Parathyroid adenoma (tissue), 2 donors: ENCODE results near the gene IFNGR1.

Experiments used
- H2AFZ ChIP-seq: fragments of 300-600 bp; sonication (generic); one replicate; pipeline ENCODE4 v1.7.0; 2017; ENCODE audit warnings: antibody characterized with exemption, mild to moderate bottlenecking
- H3K27ac ChIP-seq: fragments of 300-600 bp; sonication (generic); one replicate; pipeline ENCODE4 v1.7.0; 2017
- H3K27me3 ChIP-seq: fragments of 300-600 bp; sonication (generic); one replicate; pipeline ENCODE4 v1.7.0; 2017; ENCODE audit warnings: low read length; ENCODE audit not compliant: control insufficient read depth, insufficient read depth
- H3K36me3 ChIP-seq: fragments of 300-600 bp; sonication (generic); one replicate; pipeline ENCODE4 v1.7.0; 2017; ENCODE audit warnings: low read length; ENCODE audit not compliant: control insufficient read depth, insufficient read depth
- H3K4me1 ChIP-seq: fragments of 300-600 bp; sonication (generic); one replicate; pipeline ENCODE4 v1.7.0; 2017; ENCODE audit warnings: control low read depth
- H3K4me2 ChIP-seq: fragments of 300-600 bp; sonication (generic); one replicate; pipeline ENCODE4 v1.7.0; 2017; ENCODE audit warnings: low read length
- H3K4me3 ChIP-seq: fragments of 300-600 bp; sonication (generic); one replicate; pipeline ENCODE4 v1.7.0; 2017; ENCODE audit warnings: low read depth, low read length
- H3K79me2 ChIP-seq: fragments of 300-600 bp; sonication (generic); one replicate; pipeline ENCODE4 v1.7.0; 2017; ENCODE audit warnings: control low read depth
- H3K9ac ChIP-seq: fragments of 300-600 bp; sonication (generic); one replicate; pipeline ENCODE4 v1.7.0; 2017; ENCODE audit warnings: mild to moderate bottlenecking
- H3K9me3 ChIP-seq: fragments of 300-600 bp; sonication (generic); one replicate; pipeline ENCODE4 v1.7.0; 2017; ENCODE audit warnings: low read length; ENCODE audit not compliant: control insufficient read depth
- TF ChIP-seq, protein P1 (sequence below): fragments of 300-600 bp; sonication (generic); IDR thresholded peaks from one replicate; pipeline ENCODE4 v1.7.0; 2017; ENCODE audit warnings: antibody characterized with exemption, mild to moderate bottlenecking
- donor health status: primary hyperparathyroidism.

The IFNGR1 gene

DNA sequence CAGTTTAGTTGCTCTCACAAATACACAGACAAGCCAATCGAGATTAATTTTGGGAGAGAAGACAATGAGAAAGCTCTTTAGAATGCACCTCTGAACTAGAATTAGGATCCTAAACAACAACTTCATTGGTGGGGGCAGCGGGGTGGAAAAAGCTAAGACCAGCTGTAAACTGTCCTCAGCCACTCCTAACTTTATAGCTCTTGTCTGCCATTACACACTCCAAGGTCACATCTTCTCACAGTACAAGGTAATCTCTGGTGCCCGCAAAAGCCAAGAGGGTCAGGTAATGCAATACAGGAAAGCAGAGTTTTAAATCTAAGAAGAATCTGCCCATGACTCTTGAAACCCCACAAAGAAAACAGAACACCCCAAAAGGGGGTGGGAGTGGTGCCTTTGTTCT lies 27.9 kb downstream of the IFNGR1 start:
- Histone ChIP-seq H3K27ac (no peak overlapping the region), H3K4me3 (no peak overlapping the region)

DNA sequence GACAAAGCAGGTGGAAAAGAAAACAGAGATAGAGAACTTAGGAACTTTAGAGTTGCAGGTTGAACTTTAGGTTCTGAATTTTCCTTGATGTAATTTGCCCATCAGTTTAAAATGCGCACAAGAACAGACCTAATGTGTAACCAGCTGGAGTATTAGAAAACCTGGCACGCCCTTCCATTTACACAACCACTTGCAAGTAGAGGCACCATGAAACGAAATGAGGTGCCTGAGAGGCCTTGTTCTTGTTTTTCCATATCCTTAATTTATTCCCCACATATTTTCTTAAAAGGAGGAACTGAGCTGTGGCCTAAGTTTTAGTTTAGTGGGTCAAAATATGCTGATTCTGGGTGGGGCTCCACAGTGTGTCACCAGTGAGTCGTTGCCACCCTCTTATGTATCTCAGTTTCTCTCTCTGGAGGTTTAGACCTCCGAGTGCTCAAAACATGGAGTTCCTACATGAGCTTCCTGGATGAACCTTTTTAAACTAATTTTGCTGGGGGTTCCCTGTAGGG lies 28.5 kb downstream of the IFNGR1 start:
- Histone ChIP-seq H3K9me3 (no peaks in the 10 kb centered on the region), H2AFZ (no peak overlapping the region), H3K4me2 (no peak overlapping the region), H3K27me3 (no peaks in the 10 kb centered on the region), H3K4me1 (no peaks in the 10 kb centered on the region), H3K79me2 (no peaks in the 10 kb centered on the region), H3K4me3 (no peak overlapping the region), H3K36me3 (no peaks in the 10 kb centered on the region), H3K9ac (no peak overlapping the region), H3K27ac (no peak overlapping the region)
- TF ChIP-seq, protein P1, sequence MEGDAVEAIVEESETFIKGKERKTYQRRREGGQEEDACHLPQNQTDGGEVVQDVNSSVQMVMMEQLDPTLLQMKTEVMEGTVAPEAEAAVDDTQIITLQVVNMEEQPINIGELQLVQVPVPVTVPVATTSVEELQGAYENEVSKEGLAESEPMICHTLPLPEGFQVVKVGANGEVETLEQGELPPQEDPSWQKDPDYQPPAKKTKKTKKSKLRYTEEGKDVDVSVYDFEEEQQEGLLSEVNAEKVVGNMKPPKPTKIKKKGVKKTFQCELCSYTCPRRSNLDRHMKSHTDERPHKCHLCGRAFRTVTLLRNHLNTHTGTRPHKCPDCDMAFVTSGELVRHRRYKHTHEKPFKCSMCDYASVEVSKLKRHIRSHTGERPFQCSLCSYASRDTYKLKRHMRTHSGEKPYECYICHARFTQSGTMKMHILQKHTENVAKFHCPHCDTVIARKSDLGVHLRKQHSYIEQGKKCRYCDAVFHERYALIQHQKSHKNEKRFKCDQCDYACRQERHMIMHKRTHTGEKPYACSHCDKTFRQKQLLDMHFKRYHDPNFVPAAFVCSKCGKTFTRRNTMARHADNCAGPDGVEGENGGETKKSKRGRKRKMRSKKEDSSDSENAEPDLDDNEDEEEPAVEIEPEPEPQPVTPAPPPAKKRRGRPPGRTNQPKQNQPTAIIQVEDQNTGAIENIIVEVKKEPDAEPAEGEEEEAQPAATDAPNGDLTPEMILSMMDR = no peak

More for the DNA sequence above, 27.9 kb downstream of the IFNGR1 start:
- Histone ChIP-seq H2AFZ (no peak overlapping the region), H3K36me3 (no peaks in the 10 kb centered on the region), H3K4me2 (no peak overlapping the region), H3K79me2 (no peaks in the 10 kb centered on the region), H3K9ac (no peak overlapping the region), H3K9me3 (no peaks in the 10 kb centered on the region), H3K27me3 (no peaks in the 10 kb centered on the region), H3K4me1 (no peaks in the 10 kb centered on the region)
- TF ChIP-seq, protein P1 = no peak

DNA sequence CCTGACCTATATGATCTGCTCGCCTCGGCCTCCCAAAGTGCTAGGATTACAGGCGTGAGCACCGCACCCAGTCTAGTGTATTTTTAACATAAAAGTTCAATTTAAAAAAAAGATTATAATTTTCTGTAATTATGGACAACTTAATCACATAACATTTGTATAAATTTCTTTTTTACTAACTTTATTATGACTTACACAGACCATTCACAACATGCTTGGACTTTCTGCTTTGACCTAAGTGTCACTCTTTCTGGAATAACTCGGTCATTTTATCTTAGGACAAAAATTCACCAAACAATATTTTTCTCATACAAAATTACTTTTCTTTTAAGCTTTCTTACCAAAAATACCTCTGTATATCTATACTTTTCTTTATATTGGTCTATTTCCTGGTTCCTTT lies 30.3 kb downstream of the IFNGR1 start:
- no peaks in the 10 kb centered on the region for H3K36me3 ChIP-seq
- H3K9me3 ChIP-seq = no peaks in the 10 kb centered on the region
- no peak overlapping the region for H3K9ac ChIP-seq
- no peak overlapping the region for H2AFZ ChIP-seq
- no peaks in the 10 kb centered on the region for H3K27me3 ChIP-seq
- no peak overlapping the region for H3K27ac ChIP-seq
- H3K4me3 ChIP-seq = no peak overlapping the region
- TF ChIP-seq, protein P1 = no peak
- H3K4me1 ChIP-seq = no peaks in the 10 kb centered on the region
- no peaks in the 10 kb centered on the region for H3K79me2 ChIP-seq
- H3K4me2 ChIP-seq = no peak overlapping the region

DNA sequence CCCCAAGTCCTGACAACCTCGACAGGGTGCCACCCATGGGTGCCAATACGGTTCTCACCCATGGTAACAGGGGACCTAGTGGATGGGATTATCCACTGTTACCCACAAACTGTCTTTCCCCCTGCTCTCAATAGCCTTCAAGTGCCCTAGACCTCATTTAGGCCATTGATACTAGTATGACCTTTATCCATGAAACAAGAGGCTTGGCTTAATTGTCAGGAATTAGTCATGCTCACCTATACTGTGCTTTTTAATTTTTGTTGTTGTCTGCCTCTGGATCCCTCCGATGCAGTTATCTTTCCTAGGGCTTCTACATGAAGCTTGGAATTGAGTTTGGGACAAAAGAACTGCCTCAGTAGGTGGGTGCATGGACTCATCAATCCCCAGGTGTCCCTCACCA lies 33.9 kb downstream of the IFNGR1 start:
- Histone ChIP-seq H3K27me3 (no peaks in the 10 kb centered on the region), H3K4me2 (no peak overlapping the region), H2AFZ (no peak overlapping the region), H3K9me3 (peaks cover 2% of the 10 kb centered on the region), H3K4me1 (no peaks in the 10 kb centered on the region), H3K4me3 (no peak overlapping the region), H3K27ac (no peak overlapping the region), H3K79me2 (no peaks in the 10 kb centered on the region), H3K36me3 (no peaks in the 10 kb centered on the region), H3K9ac (no peak overlapping the region)
- TF ChIP-seq, protein P1 = no peak

DNA sequence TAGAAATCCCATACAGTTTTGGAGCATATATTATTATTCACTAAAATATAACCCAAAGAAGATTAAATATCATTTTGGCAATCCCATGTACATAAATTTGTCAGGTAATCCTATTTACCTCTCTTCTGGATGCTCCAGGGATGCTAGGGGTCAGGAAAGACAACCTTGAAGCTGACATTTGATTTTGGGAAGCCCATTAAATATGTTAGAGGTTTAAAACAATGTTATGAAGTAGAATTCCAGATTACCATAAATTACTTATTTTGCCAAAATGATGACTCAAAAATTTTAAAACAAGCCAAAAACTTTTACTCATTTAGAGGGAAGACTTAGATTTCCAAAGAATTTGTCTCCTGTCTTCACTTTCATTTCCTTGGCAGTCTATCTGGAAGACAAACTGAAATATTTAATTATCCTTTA lies 36.5 kb downstream of the IFNGR1 start:
- Histone ChIP-seq H3K27ac (no peak overlapping the region), H3K36me3 (no peaks in the 10 kb centered on the region), H3K9ac (no peak overlapping the region), H3K4me2 (no peak overlapping the region), H3K79me2 (no peaks in the 10 kb centered on the region), H3K9me3 (peaks cover 2% of the 10 kb centered on the region), H2AFZ (no peak overlapping the region), H3K4me1 (no peaks in the 10 kb centered on the region), H3K4me3 (no peak overlapping the region), H3K27me3 (no peaks in the 10 kb centered on the region)
- TF ChIP-seq, protein P1 = no peak
